ENCODE results near the gene CCDC134. TPM values are rescaled to one million over a fixed set of nuclear protein-coding genes. Genes with fewer than 3 reads are reported as not detected.

CCDC134 gene
- total and polyA plus RNA-seq, 2 donors (not counting 1 experiment from before 2014, with no cell fraction given) = 3.0 to 13.7 TPM

- no peak for DNase-seq (ENCODE audit: low read depth in 2 of 2)
Measured at GRCh38 chr22:41775976-41776375, 24.5 kb upstream of the CCDC134 start.

DNA sequence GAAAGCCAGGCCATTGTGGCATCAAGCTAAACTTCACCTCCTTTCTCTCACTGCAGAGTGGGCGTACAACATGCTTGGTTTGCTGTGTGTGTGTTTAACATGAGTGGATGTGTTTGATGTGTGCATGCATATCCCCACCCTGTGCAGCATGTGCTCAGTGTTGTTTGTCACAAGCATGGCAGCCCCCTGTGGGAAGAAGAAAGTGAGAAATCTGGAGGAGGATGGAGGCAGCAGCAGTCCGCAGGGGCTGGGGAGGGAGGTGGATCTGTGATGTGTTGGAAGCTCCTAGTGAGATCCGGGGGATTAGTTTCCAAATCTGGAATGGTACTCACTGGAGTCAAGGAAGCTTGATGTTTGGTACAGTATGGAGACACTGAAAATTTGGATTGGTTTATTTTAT is 24.1 kb upstream of the CCDC134 start:
- Histone ChIP-seq H3K4me3 (replicated peaks in 1 of 4; ENCODE audit: control extremely low read depth in 1 of 4, insufficient read depth in 1 of 4, low read depth in 3 of 4, low read length in 4 of 4) (no peak overlapping the region), H3K79me2 (ENCODE audit: control insufficient read depth, insufficient read depth, low read length) (no peaks in the 10 kb centered on the region), H3K4me2 (ENCODE audit: extremely low read depth, insufficient read depth, low read length) (no peak overlapping the region), H3K27me3 (ENCODE audit: control insufficient read depth, insufficient read depth, low read length) (no peaks in the 10 kb centered on the region), H3K4me1 (ENCODE audit: control insufficient read depth, extremely low read depth, insufficient read depth, low read length) (no peaks in the 10 kb centered on the region), H3K9me3 (ENCODE audit: control insufficient read depth, insufficient read depth, low read depth, low read length) (no peaks in the 10 kb centered on the region), H3K9ac (ENCODE audit: insufficient read depth, low read length) (no peak overlapping the region), H2AFZ (ENCODE audit: low read length) (no peak overlapping the region), H4K20me1 (ENCODE audit: control insufficient read depth, extremely low read depth, insufficient read depth, low read length) (no peaks in the 10 kb centered on the region), H3K36me3 (ENCODE audit: control insufficient read depth, insufficient read depth, low read length) (no peaks in the 10 kb centered on the region), H3K27ac (ENCODE audit: insufficient read depth, low read length) (no peak overlapping the region)
- TF ChIP-seq, protein P1, sequence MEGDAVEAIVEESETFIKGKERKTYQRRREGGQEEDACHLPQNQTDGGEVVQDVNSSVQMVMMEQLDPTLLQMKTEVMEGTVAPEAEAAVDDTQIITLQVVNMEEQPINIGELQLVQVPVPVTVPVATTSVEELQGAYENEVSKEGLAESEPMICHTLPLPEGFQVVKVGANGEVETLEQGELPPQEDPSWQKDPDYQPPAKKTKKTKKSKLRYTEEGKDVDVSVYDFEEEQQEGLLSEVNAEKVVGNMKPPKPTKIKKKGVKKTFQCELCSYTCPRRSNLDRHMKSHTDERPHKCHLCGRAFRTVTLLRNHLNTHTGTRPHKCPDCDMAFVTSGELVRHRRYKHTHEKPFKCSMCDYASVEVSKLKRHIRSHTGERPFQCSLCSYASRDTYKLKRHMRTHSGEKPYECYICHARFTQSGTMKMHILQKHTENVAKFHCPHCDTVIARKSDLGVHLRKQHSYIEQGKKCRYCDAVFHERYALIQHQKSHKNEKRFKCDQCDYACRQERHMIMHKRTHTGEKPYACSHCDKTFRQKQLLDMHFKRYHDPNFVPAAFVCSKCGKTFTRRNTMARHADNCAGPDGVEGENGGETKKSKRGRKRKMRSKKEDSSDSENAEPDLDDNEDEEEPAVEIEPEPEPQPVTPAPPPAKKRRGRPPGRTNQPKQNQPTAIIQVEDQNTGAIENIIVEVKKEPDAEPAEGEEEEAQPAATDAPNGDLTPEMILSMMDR (conservative IDR thresholded peaks at IDR 0.05 in 1 of 2, IDR thresholded peaks at IDR 0.05 in 1 of 2; ENCODE audit: low read depth in 1 of 2, low read length in 2 of 2) = no peak
- no peak for TF ChIP-seq EZH2 (IDR thresholded peaks at IDR 0.05; ENCODE audit: low read length, missing control alignments)
- DNase-seq (ENCODE audit: low read depth in 2 of 2) = no peak

More at GRCh38 chr22:41775976-41776375, 24.5 kb upstream of the CCDC134 start:
- Histone ChIP-seq H3K79me2 (ENCODE audit: control insufficient read depth, insufficient read depth, low read length) (no peaks in the 10 kb centered on the region), H2AFZ (ENCODE audit: low read length) (no peak overlapping the region), H3K9ac (ENCODE audit: insufficient read depth, low read length) (no peak overlapping the region), H4K20me1 (ENCODE audit: control insufficient read depth, extremely low read depth, insufficient read depth, low read length) (no peaks in the 10 kb centered on the region), H3K27ac (ENCODE audit: insufficient read depth, low read length) (no peak overlapping the region), H3K9me3 (ENCODE audit: control insufficient read depth, insufficient read depth, low read depth, low read length) (no peaks in the 10 kb centered on the region), H3K4me1 (ENCODE audit: control insufficient read depth, extremely low read depth, insufficient read depth, low read length) (no peaks in the 10 kb centered on the region), H3K36me3 (ENCODE audit: control insufficient read depth, insufficient read depth, low read length) (no peaks in the 10 kb centered on the region), H3K4me2 (ENCODE audit: extremely low read depth, insufficient read depth, low read length) (no peak overlapping the region), H3K27me3 (ENCODE audit: control insufficient read depth, insufficient read depth, low read length) (no peaks in the 10 kb centered on the region), H3K4me3 (replicated peaks in 1 of 4; ENCODE audit: control extremely low read depth in 1 of 4, insufficient read depth in 1 of 4, low read depth in 3 of 4, low read length in 4 of 4) (no peak overlapping the region)
- TF ChIP-seq EZH2 (IDR thresholded peaks at IDR 0.05; ENCODE audit: low read length, missing control alignments) = no peak
- TF ChIP-seq, protein P1 (conservative IDR thresholded peaks at IDR 0.05 in 1 of 2, IDR thresholded peaks at IDR 0.05 in 1 of 2; ENCODE audit: low read depth in 1 of 2, low read length in 2 of 2) = no peak

GRCh38 chr22:41777749-41778425 is 22.6 kb upstream of the CCDC134 start:
- no peak for DNase-seq (ENCODE audit: low read depth in 2 of 2)
- no peak overlapping the region for H3K9ac ChIP-seq (ENCODE audit: insufficient read depth, low read length)
- H4K20me1 ChIP-seq (ENCODE audit: control insufficient read depth, extremely low read depth, insufficient read depth, low read length) = no peaks in the 10 kb centered on the region
- no peaks in the 10 kb centered on the region for H3K4me1 ChIP-seq (ENCODE audit: control insufficient read depth, extremely low read depth, insufficient read depth, low read length)
- H3K4me2 ChIP-seq (ENCODE audit: extremely low read depth, insufficient read depth, low read length) = no peak overlapping the region
- H3K4me3 ChIP-seq (replicated peaks in 1 of 4; ENCODE audit: control extremely low read depth in 1 of 4, insufficient read depth in 1 of 4, low read depth in 3 of 4, low read length in 4 of 4) = no peak overlapping the region
- no peak overlapping the region for H3K27ac ChIP-seq (ENCODE audit: insufficient read depth, low read length)
- no peaks in the 10 kb centered on the region for H3K36me3 ChIP-seq (ENCODE audit: control insufficient read depth, insufficient read depth, low read length)
- H3K9me3 ChIP-seq (ENCODE audit: control insufficient read depth, insufficient read depth, low read depth, low read length) = no peaks in the 10 kb centered on the region
- H2AFZ ChIP-seq (ENCODE audit: low read length) = no peak overlapping the region
- H3K79me2 ChIP-seq (ENCODE audit: control insufficient read depth, insufficient read depth, low read length) = no peaks in the 10 kb centered on the region
- TF ChIP-seq, protein P1 (conservative IDR thresholded peaks at IDR 0.05 in 1 of 2, IDR thresholded peaks at IDR 0.05 in 1 of 2; ENCODE audit: low read depth in 1 of 2, low read length in 2 of 2) = no peak
- no peaks in the 10 kb centered on the region for H3K27me3 ChIP-seq (ENCODE audit: control insufficient read depth, insufficient read depth, low read length)
